C4-2B (cell line): ENCODE data around the gene UBL4A.

Experiments
- ZFX ChIP-seq: fragments of 450-650 bp; IDR thresholded peaks from 2 replicates; pipeline ENCODE4 v1.6.1; 2017
- TF ChIP-seq, protein P1 (sequence below): fragments of 450-650 bp; conservative IDR thresholded peaks from 2 replicates; pipeline ENCODE4 v1.5.1; 2017; ENCODE audit warnings: mild to moderate bottlenecking

DNA sequence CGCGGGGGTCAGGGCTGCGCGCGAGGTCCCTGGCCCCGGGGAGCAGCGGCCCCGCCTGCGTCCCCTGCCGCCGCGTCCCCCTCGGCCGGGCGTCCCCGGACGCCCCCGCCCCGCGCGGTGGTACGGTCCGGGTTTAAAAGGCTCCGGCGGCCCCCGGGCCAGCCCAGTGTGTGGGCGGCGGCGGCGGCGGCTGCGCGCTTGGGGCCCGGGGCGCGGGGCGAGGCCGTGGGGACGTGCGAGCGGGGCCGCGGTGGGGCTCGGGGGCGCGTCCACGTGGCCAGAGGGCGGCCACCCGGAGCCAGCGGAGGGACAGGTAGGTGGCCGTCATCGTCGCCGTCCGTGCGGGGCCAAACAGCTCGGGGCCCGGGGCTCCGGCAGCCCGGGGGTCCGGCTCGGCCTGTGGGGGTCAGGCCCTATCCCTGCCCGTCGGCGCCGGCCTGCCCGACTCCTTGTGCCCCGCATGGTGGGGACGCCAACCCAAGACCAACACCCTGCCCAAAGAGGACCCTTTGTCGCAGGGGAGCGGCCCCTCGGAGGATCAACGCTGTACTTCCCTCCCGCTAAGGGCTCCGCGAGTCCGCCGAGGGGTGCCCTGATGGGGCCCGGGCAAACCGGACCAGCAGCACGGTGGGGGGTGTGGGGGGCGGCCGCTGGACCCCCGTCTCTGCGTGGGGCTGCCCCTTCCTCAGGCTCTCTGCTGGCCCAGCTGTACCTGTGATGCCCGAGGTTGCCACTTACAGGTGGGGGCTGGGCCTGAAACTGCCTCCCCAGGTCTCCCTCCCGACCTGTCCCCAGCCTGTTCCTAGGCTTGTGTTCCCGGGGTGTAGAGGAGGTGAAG is 28.1 kb downstream of the UBL4A start, which contains the start of gene PLXNA3:
- TF ChIP-seq, protein P1, sequence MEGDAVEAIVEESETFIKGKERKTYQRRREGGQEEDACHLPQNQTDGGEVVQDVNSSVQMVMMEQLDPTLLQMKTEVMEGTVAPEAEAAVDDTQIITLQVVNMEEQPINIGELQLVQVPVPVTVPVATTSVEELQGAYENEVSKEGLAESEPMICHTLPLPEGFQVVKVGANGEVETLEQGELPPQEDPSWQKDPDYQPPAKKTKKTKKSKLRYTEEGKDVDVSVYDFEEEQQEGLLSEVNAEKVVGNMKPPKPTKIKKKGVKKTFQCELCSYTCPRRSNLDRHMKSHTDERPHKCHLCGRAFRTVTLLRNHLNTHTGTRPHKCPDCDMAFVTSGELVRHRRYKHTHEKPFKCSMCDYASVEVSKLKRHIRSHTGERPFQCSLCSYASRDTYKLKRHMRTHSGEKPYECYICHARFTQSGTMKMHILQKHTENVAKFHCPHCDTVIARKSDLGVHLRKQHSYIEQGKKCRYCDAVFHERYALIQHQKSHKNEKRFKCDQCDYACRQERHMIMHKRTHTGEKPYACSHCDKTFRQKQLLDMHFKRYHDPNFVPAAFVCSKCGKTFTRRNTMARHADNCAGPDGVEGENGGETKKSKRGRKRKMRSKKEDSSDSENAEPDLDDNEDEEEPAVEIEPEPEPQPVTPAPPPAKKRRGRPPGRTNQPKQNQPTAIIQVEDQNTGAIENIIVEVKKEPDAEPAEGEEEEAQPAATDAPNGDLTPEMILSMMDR, result no peak
- no peak for TF ChIP-seq ZFX
